IMR-90 (cell line): ENCODE measurements around the gene EPS15. TPM values are rescaled to one million over a fixed set of nuclear protein-coding genes. Genes with fewer than 3 reads are reported as not detected.

Experiments used
- ATAC-seq: fragments of 200-7000 bp; cut with Tn5 transposase; 2 replicates; pipeline ENCODE4 v1.9.1; 2020; ENCODE audit warnings: low read depth, mild to moderate bottlenecking, moderate library complexity
- BruUV-seq: library from RNA; stranded (reverse); fragments of 400-500 nt; replicated peaks from 2 replicates; lab custom pipeline; 2021; lab: Mats Ljungman, UMichigan
- CTCF ChIA-PET: fragments of 300-600 bp; formaldehyde crosslinking; extraction: SDS; loops from one replicate; lab custom pipeline; 2021; ENCODE audit warnings: antibody characterized with exemption; lab: Yijun Ruan, JAX
- POLR2A ChIA-PET: fragments of 300-600 bp; sonication (Branson Sonifier 250); formaldehyde crosslinking; loops from one replicate; lab custom pipeline; 2022; ENCODE audit warnings: antibody characterized with exemption; ENCODE audit not compliant: unreplicated experiment; lab: Charles Lee
- DNase-seq: peaks from one replicate; pipeline ENCODE4 v3.0.0; 2013
- H2AFZ ChIP-seq: replicated peaks from 2 replicates; pipeline ENCODE3; 2013; ENCODE audit warnings: low read length, mild to moderate bottlenecking; ENCODE audit not compliant: poor library complexity
- H2AK5ac ChIP-seq: 2 replicates; pipeline ENCODE4 v1.6.1; 2013; ENCODE audit warnings: low read depth, low read length, inconsistent platforms
- H2AK9ac ChIP-seq: replicated peaks from 2 replicates; pipeline ENCODE3; 2013; ENCODE audit warnings: mild to moderate bottlenecking, low read depth, low read length, moderate library complexity; ENCODE audit not compliant: poor library complexity
- H2BK120ac ChIP-seq: 2 replicates; pipeline ENCODE4 v1.6.1; 2013; ENCODE audit warnings: low read depth, low read length, inconsistent platforms
- H2BK15ac ChIP-seq: 3 replicates; pipeline ENCODE4 v1.6.1; 2013; ENCODE audit warnings: low read depth, low read length, inconsistent platforms
- H2BK20ac ChIP-seq: 2 replicates; pipeline ENCODE4 v1.6.1; 2013; ENCODE audit warnings: low read depth, mild to moderate bottlenecking, inconsistent platforms, low read length, moderate library complexity
- H2BK5ac ChIP-seq: 2 replicates; pipeline ENCODE4 v1.6.1; 2013; ENCODE audit warnings: mild to moderate bottlenecking, low read depth, low read length, inconsistent platforms; ENCODE audit not compliant: poor library complexity, severe bottlenecking
- H3K14ac ChIP-seq: replicated peaks from 2 replicates; pipeline ENCODE4 v1.6.1; 2013; ENCODE audit warnings: low read depth, low read length, inconsistent platforms
- H3K18ac ChIP-seq: 2 replicates; pipeline ENCODE4 v1.6.1; 2013; ENCODE audit warnings: low read depth, low read length, control low read depth
- H3K23ac ChIP-seq: 2 replicates; pipeline ENCODE4 v1.6.1; 2013; ENCODE audit warnings: low read depth, low read length, inconsistent platforms
- H3K27ac ChIP-seq: 2 replicates; pipeline ENCODE4 v1.5.1; 2013; ENCODE audit warnings: mild to moderate bottlenecking, control low read depth, low read length; ENCODE audit not compliant: insufficient read depth
- H3K27me3 ChIP-seq: 2 replicates; pipeline ENCODE4 v1.6.1; 2013; ENCODE audit warnings: low read length; ENCODE audit not compliant: control insufficient read depth, insufficient read depth
- H3K36me3 ChIP-seq: 2 replicates; pipeline ENCODE4 v1.6.1; 2013; ENCODE audit warnings: low read length, mixed read lengths; ENCODE audit not compliant: control insufficient read depth, insufficient read depth
- H3K4ac ChIP-seq: 2 replicates; pipeline ENCODE4 v1.6.1; 2013; ENCODE audit warnings: low read depth, low read length, inconsistent platforms
- H3K4me1 ChIP-seq: 2 replicates; pipeline ENCODE4 v1.6.1; 2013; ENCODE audit warnings: low read length, mixed read lengths; ENCODE audit not compliant: control insufficient read depth, insufficient read depth
- H3K4me2 ChIP-seq: 2 replicates; pipeline ENCODE4 v1.6.1; 2013; ENCODE audit warnings: low read depth, mild to moderate bottlenecking, control low read depth, low read length, moderate library complexity
- H3K4me3 ChIP-seq: 2 replicates; pipeline ENCODE4 v1.5.1; 2013; ENCODE audit warnings: low read depth, mild to moderate bottlenecking, control low read depth, low read length, moderate library complexity; ENCODE audit not compliant: insufficient read depth
- H3K56ac ChIP-seq: 2 replicates; pipeline ENCODE4 v1.6.1; 2013; ENCODE audit warnings: low read length, inconsistent platforms; ENCODE audit not compliant: insufficient read depth; ENCODE audit errors: extremely low read depth
- H3K79me1 ChIP-seq, 2 experiments: 2 replicates each; pipeline ENCODE4 v1.6.1; 2013; ENCODE audit warnings: low read length in 2 of 2, inconsistent platforms in 1 of 2, low read depth in 1 of 2
- H3K9ac ChIP-seq: 2 replicates; pipeline ENCODE4 v1.6.1; 2013; ENCODE audit warnings: low read depth, low read length, control low read depth
- H3K9me1 ChIP-seq: 2 replicates; pipeline ENCODE4 v1.6.1; 2013; ENCODE audit warnings: low read length, inconsistent platforms; ENCODE audit not compliant: insufficient read depth
- H3K9me3 ChIP-seq: 2 replicates; pipeline ENCODE4 v1.6.1; 2013; ENCODE audit warnings: low read length; ENCODE audit not compliant: control insufficient read depth, insufficient read depth
- H4K20me1 ChIP-seq: 2 replicates; pipeline ENCODE4 v1.6.1; 2013; ENCODE audit warnings: low read length, inconsistent platforms; ENCODE audit not compliant: insufficient read depth
- H4K5ac ChIP-seq: 2 replicates; pipeline ENCODE4 v1.6.1; 2013; ENCODE audit warnings: mild to moderate bottlenecking, low read depth, low read length, control low read depth
- H4K8ac ChIP-seq, 2 experiments: 2 replicates each; pipeline ENCODE4 v1.6.1; 2013; ENCODE audit warnings: low read depth in 2 of 2, low read length in 2 of 2, control low read depth in 1 of 2, inconsistent platforms in 1 of 2
- H4K91ac ChIP-seq: 2 replicates; pipeline ENCODE4 v1.6.1; 2013; ENCODE audit warnings: low read depth, low read length, inconsistent platforms; ENCODE audit not compliant: insufficient read depth
- CEBPB ChIP-seq: IDR thresholded peaks from 2 replicates; pipeline ENCODE4 v1.6.1; 2012; ENCODE audit warnings: low read depth, low read length, improper control_type of control experiment
- MXI1 ChIP-seq: IDR thresholded peaks from 2 replicates; pipeline ENCODE4 v1.6.1; 2012; ENCODE audit warnings: low read depth, mild to moderate bottlenecking, low read length, moderate library complexity, borderline replicate concordance
- WGBS, 2 experiments: methylation state at CpG; one replicate each; pipeline versions ENCODE4 v1.1.5 to v1.1.7; 2013; ENCODE audit warnings: missing lambda C conversion rate in 2 of 2; ENCODE audit not compliant: insufficient read length in 1 of 2; ENCODE audit errors: extremely low coverage in 2 of 2; 5-methylcytosine and 5-hydroxymethylcytosine counted together
- dilution Hi-C: fragments of 300-500 bp; cut with HindIII; formaldehyde crosslinking; loops from one replicate; pipeline ENCODE4 v1.14.3; 2018; ENCODE audit warnings: low sequenced_read_pairs; ENCODE audit not compliant: unreplicated experiment
- in situ Hi-C: fragments of 300-500 bp; cut with MboI; formaldehyde crosslinking; loops from 3 replicates; pipeline ENCODE4 v1.14.3; 2019; ENCODE audit warnings: low sequenced_read_pairs, inconsistent platforms, mixed read lengths
- intact Hi-C: fragments of 100-400 bp; cut with micrococcal nuclease; formaldehyde crosslinking; loops from 2 replicates; pipeline ENCODE4 v1.10.0; 2022
- polyA plus RNA-seq, 3 experiments: library from polyadenylated mRNA; depleted of rRNA; stranded (reverse); fragments of >200 nt; gene quantifications; 2 replicates each; pipeline ENCODE4 v1.2.3, GENCODE V29; 2012; ENCODE audit warnings: low replicate concordance in 1 of 3
- total RNA-seq: library from RNA; depleted of rRNA; stranded (reverse); fragments of >200 nt; gene quantifications from 2 replicates; pipeline ENCODE4 v1.2.3, GENCODE V29; 2012

Gene EPS15
- total and polyA plus RNA-seq, 2 of the 4 experiments (the other 2 are of a cell fraction) = 17.6 to 38.0 TPM

- no peak overlapping the region for H3K23ac ChIP-seq
- H4K8ac ChIP-seq = no peak overlapping the region
- no peak overlapping the region for H2AFZ ChIP-seq
- H2AK9ac ChIP-seq = no peak overlapping the region
- H3K9me1 ChIP-seq = no peaks in the 10 kb centered on the region
- H3K79me1 ChIP-seq = no peaks in the 10 kb centered on the region; a peak in 1 of 4 replicates
- no peak overlapping the region for H3K4ac ChIP-seq
- TF ChIP-seq CEBPB (peak; percentile 74), MXI1 (no peak)
- H2BK5ac ChIP-seq = no peak overlapping the region
- ATAC-seq (no peak), DNase-seq (no peak)
- H2BK120ac ChIP-seq = no peak overlapping the region
- no peak overlapping the region for H3K9ac ChIP-seq
- no peak overlapping the region for H3K4me3 ChIP-seq
- in situ Hi-C loops = no loop called here
- H3K27me3 ChIP-seq = no peaks in the 10 kb centered on the region
- dilution Hi-C loops = no loop called here
- H3K4me2 ChIP-seq = no peak overlapping the region
- WGBS, 2 experiments = no CpG with 5 or more reads among the region's 2 CpGs
- H3K56ac ChIP-seq = no peak overlapping the region
- ChIA-PET POLR2A (no interaction called here), CTCF (no interaction called here)
- no peaks in the 10 kb centered on the region for H4K20me1 ChIP-seq
- H4K5ac ChIP-seq = no peak overlapping the region
- intact Hi-C loops = no loop called here
- H3K27ac ChIP-seq = no peak overlapping the region
- BruUV-seq = no TSS peak
- H2BK20ac ChIP-seq = no peak overlapping the region
- H3K36me3 ChIP-seq = peaks cover 4% of the 10 kb centered on the region; the same call in 1 of the 2 replicates
- peaks cover 4% of the 10 kb centered on the region; the same call in 1 of the 2 replicates for H3K9me3 ChIP-seq
- no peaks in the 10 kb centered on the region for H3K4me1 ChIP-seq
- no peak overlapping the region for H3K18ac ChIP-seq
- no peak overlapping the region for H2BK15ac ChIP-seq
- H4K91ac ChIP-seq = no peak overlapping the region
- H2AK5ac ChIP-seq = no peak overlapping the region
- no peak overlapping the region for H3K14ac ChIP-seq
Observed at GRCh38 chr1:51385776-51386175, 133.3 kb downstream of the EPS15 start.
